H1 (cell line): ENCODE results near the gene TOM1L2. TPM values are rescaled to one million over a fixed set of nuclear protein-coding genes. Genes with fewer than 3 reads are reported as not detected.

Source experiments
- CTCF ChIA-PET: fragments of 300-600 bp; sonication (Branson Sonifier 250); formaldehyde crosslinking; loops from one replicate; lab custom pipeline; 2021; ENCODE audit not compliant: partially characterized antibody; lab: Charles Lee
- POLR2A ChIA-PET: fragments of 300-600 bp; sonication (Branson Sonifier 250); formaldehyde crosslinking; loops from one replicate; lab custom pipeline; 2021; ENCODE audit warnings: inconsistent platforms; ENCODE audit not compliant: partially characterized antibody; lab: Charles Lee
- DNase-seq, 2 experiments: peaks; one replicate each; pipeline versions ENCODE4 v3.0.0 to v3.0.0-alpha.2; 2010 to 2022; ENCODE audit warnings: low spot score in 2 of 2, low read depth in 1 of 2, mixed read lengths in 1 of 2
- FAIRE-seq: peaks from 2 replicates; lab custom pipeline; 2011; peaks lifted over from hg19 to GRCh38; lab: Jason Lieb, UNC
- H2AFZ ChIP-seq: 2 replicates; pipeline ENCODE4 v1.8.1; 2012; ENCODE audit warnings: low read length, inconsistent platforms
- H2AK5ac ChIP-seq: 2 replicates; pipeline ENCODE4 v1.6.1; 2013; ENCODE audit warnings: low read depth, low read length
- H2BK120ac ChIP-seq: replicated peaks from 2 replicates; pipeline ENCODE3; 2013; ENCODE audit warnings: low read depth, low read length, inconsistent platforms
- H2BK12ac ChIP-seq: 2 replicates; pipeline ENCODE4 v1.6.1; 2013; ENCODE audit warnings: low read depth, low read length
- H2BK15ac ChIP-seq: 2 replicates; pipeline ENCODE4 v1.6.1; 2013; ENCODE audit warnings: low read length
- H2BK20ac ChIP-seq: 2 replicates; pipeline ENCODE4 v1.6.1; 2013; ENCODE audit warnings: low read length
- H2BK5ac ChIP-seq: 2 replicates; pipeline ENCODE4 v1.6.1; 2013; ENCODE audit warnings: low read depth, low read length
- H3K14ac ChIP-seq: 2 replicates; pipeline ENCODE4 v1.6.1; 2013; ENCODE audit warnings: inconsistent platforms; ENCODE audit not compliant: insufficient read length
- H3K18ac ChIP-seq: 2 replicates; pipeline ENCODE4 v1.6.1; 2013; ENCODE audit warnings: low read length; ENCODE audit errors: extremely low read depth
- H3K23ac ChIP-seq: 2 replicates; pipeline ENCODE4 v1.6.1; 2013; ENCODE audit warnings: inconsistent platforms; ENCODE audit not compliant: insufficient read length
- H3K23me2 ChIP-seq: 2 replicates; pipeline ENCODE4 v1.6.1; 2013; ENCODE audit warnings: low read depth, low read length
- H3K27ac ChIP-seq: 2 replicates; pipeline ENCODE4 v1.6.1; 2011; ENCODE audit warnings: low read depth, low read length, inconsistent platforms
- H3K27me3 ChIP-seq, 4 experiments: replicated peaks in 1 of 4; 1 replicate in 1 of 4; 2 replicates in 3 of 4; pipeline versions ENCODE4 v1.6.1 to v1.8.1; 2011 to 2013; ENCODE audit warnings: low read length in 3 of 4, mild to moderate bottlenecking in 3 of 4, inconsistent platforms in 2 of 4, mixed read lengths in 2 of 4, moderate library complexity in 1 of 4; ENCODE audit not compliant: control insufficient read depth in 3 of 4, insufficient read depth in 3 of 4; ENCODE audit errors: extremely low read depth in 1 of 4
- H3K36me3 ChIP-seq, 4 experiments: 2 replicates each; pipeline versions ENCODE4 v1.6.1 to v1.8.1; 2011 to 2013; ENCODE audit warnings: mild to moderate bottlenecking in 4 of 4, low read length in 3 of 4, moderate library complexity in 2 of 4, control low read depth in 1 of 4, inconsistent platforms in 1 of 4; ENCODE audit not compliant: insufficient read depth in 4 of 4, control insufficient read depth in 2 of 4
- H3K4ac ChIP-seq: replicated peaks from 2 replicates; pipeline ENCODE3; 2013; ENCODE audit warnings: low read length, low read depth, mixed read lengths, inconsistent platforms; ENCODE audit not compliant: insufficient read length
- H3K4me1 ChIP-seq, 4 experiments: replicated peaks in 1 of 4; 1 replicate in 1 of 4; 2 replicates in 3 of 4; pipeline versions ENCODE4 v1.6.1 to v1.8.1; 2011 to 2013; ENCODE audit warnings: low read length in 3 of 4, inconsistent platforms in 2 of 4, mixed read lengths in 1 of 4; ENCODE audit not compliant: insufficient read depth in 4 of 4, control insufficient read depth in 3 of 4
- H3K4me2 ChIP-seq, 2 experiments: 2 replicates each; pipeline versions ENCODE4 v1.6.1 to v1.8.1; 2011 to 2013; ENCODE audit warnings: low read depth in 2 of 2, low read length in 2 of 2, control low read depth in 1 of 2, inconsistent platforms in 1 of 2, mild to moderate bottlenecking in 1 of 2; ENCODE audit not compliant: insufficient read depth in 1 of 2
- H3K4me3 ChIP-seq, 4 experiments: fragments of 200-600, 300-600 bp in 1 of 4; sonication (generic), shearing (Covaris generic), sonication (Bioruptor Twin) in 1 of 4; 2 replicates each; pipeline versions ENCODE4 v1.5.1 to v1.8.1; 2011 to 2016; ENCODE audit warnings: low read length in 4 of 4, low read depth in 3 of 4, control low read depth in 2 of 4, inconsistent platforms in 2 of 4, mild to moderate bottlenecking in 2 of 4, mixed read lengths in 1 of 4, moderate library complexity in 1 of 4; ENCODE audit not compliant: insufficient read depth in 2 of 4; ENCODE audit errors: extremely low read depth in 1 of 4
- H3K56ac ChIP-seq: replicated peaks from 2 replicates; pipeline ENCODE3; 2013; ENCODE audit warnings: low read depth, mild to moderate bottlenecking, mixed read lengths, low read length, inconsistent platforms; ENCODE audit not compliant: insufficient read length
- H3K79me1 ChIP-seq: 2 replicates; pipeline ENCODE4 v1.6.1; 2013; ENCODE audit warnings: low read depth, low read length, control low read depth
- H3K79me2 ChIP-seq, 2 experiments: 2 replicates each; pipeline versions ENCODE4 v1.6.1 to v1.8.1; 2012 to 2013; ENCODE audit warnings: low read length in 2 of 2, mild to moderate bottlenecking in 2 of 2, inconsistent platforms in 1 of 2; ENCODE audit not compliant: insufficient read depth in 2 of 2, control insufficient read depth in 1 of 2
- H3K9ac ChIP-seq, 4 experiments: replicated peaks in 1 of 4; 1 replicate in 1 of 4; 2 replicates in 3 of 4; pipeline versions ENCODE4 v1.6.1 to v1.8.1; 2011 to 2013; ENCODE audit warnings: low read depth in 3 of 4, low read length in 3 of 4, control low read depth in 2 of 4, mild to moderate bottlenecking in 2 of 4, moderate library complexity in 2 of 4, inconsistent platforms in 1 of 4; ENCODE audit errors: extremely low read depth in 1 of 4
- H3K9me3 ChIP-seq, 2 experiments: 2 replicates each; pipeline versions ENCODE4 v1.6.1 to v1.8.1; 2012 to 2013; ENCODE audit warnings: mild to moderate bottlenecking in 2 of 2, moderate library complexity in 2 of 2, control low read depth in 1 of 2, inconsistent platforms in 1 of 2, low read depth in 1 of 2, low read length in 1 of 2, mixed read lengths in 1 of 2; ENCODE audit not compliant: insufficient read depth in 2 of 2
- H4K20me1 ChIP-seq, 2 experiments: replicated peaks in 1 of 2; 2 replicates each; pipeline versions ENCODE3 to v1.8.1; 2011 to 2013; ENCODE audit warnings: inconsistent platforms in 2 of 2, low read length in 2 of 2, mild to moderate bottlenecking in 1 of 2; ENCODE audit not compliant: insufficient read depth in 2 of 2, control insufficient read depth in 1 of 2
- H4K5ac ChIP-seq: 2 replicates; pipeline ENCODE4 v1.6.1; 2013; ENCODE audit warnings: low read length, low read depth, mixed read lengths, inconsistent platforms; ENCODE audit not compliant: insufficient read length
- H4K8ac ChIP-seq: 2 replicates; pipeline ENCODE4 v1.8.0; 2013; ENCODE audit warnings: mild to moderate bottlenecking, moderate library complexity, low read length, inconsistent platforms; ENCODE audit not compliant: insufficient read depth; ENCODE audit errors: extremely low read depth
- H4K91ac ChIP-seq: replicated peaks from 2 replicates; pipeline ENCODE3; 2013; ENCODE audit warnings: low read length, mixed read lengths, inconsistent platforms; ENCODE audit not compliant: insufficient read length
- BACH1 ChIP-seq: IDR thresholded peaks from 2 replicates; pipeline ENCODE4 v1.6.1; 2012; ENCODE audit warnings: low read length, improper control_type of control experiment
- CREB1 ChIP-seq: IDR thresholded peaks from 2 replicates; pipeline ENCODE4 v1.6.1; 2012; ENCODE audit warnings: inconsistent platforms
- EGR1 ChIP-seq: IDR thresholded peaks from 2 replicates; pipeline ENCODE4 v1.6.1; 2011; ENCODE audit warnings: low read depth, low read length, borderline replicate concordance
- EP300 ChIP-seq, 2 experiments: IDR thresholded peaks; 1 replicate in 1 of 2; 2 replicates in 1 of 2; pipeline ENCODE4 v1.6.1; 2011 to 2012; ENCODE audit warnings: low read depth in 2 of 2, low read length in 2 of 2, mild to moderate bottlenecking in 2 of 2, borderline replicate concordance in 1 of 2, inconsistent platforms in 1 of 2, moderate library complexity in 1 of 2
- GTF2F1 ChIP-seq: IDR thresholded peaks from 2 replicates; pipeline ENCODE4 v1.6.1; 2012; ENCODE audit warnings: low read depth, low read length, improper control_type of control experiment, borderline replicate concordance
- KDM4A ChIP-seq: IDR thresholded peaks from one replicate; pipeline ENCODE4 v1.7.1; 2012; ENCODE audit warnings: low read depth, mild to moderate bottlenecking, moderate library complexity, low read length, inconsistent platforms; ENCODE audit not compliant: severe bottlenecking
- PHF8 ChIP-seq: fragments of 200-600 bp; sonication (generic); conservative IDR thresholded peaks from 2 replicates; pipeline ENCODE4 v1.7.1; 2012; ENCODE audit warnings: low read depth, mild to moderate bottlenecking, inconsistent platforms, low read length, moderate library complexity
- RAD21 ChIP-seq, 2 experiments: IDR thresholded peaks in 1 of 2; conservative IDR thresholded peaks in 1 of 2; 2 replicates each; pipeline ENCODE4 v1.6.1; 2011; ENCODE audit warnings: low read depth in 2 of 2, low read length in 2 of 2, improper control_type of control experiment in 1 of 2, inconsistent platforms in 1 of 2, mild to moderate bottlenecking in 1 of 2, moderate library complexity in 1 of 2
- SIN3A ChIP-seq, 2 experiments: IDR thresholded peaks in 1 of 2; conservative IDR thresholded peaks in 1 of 2; 2 replicates each; pipeline ENCODE4 v1.6.1; 2011 to 2012; ENCODE audit warnings: low read length in 2 of 2, improper control_type of control experiment in 1 of 2, low read depth in 1 of 2, mild to moderate bottlenecking in 1 of 2
- SIX5 ChIP-seq: IDR thresholded peaks from 2 replicates; pipeline ENCODE4 v1.6.1; 2011; ENCODE audit warnings: mild to moderate bottlenecking, low read depth, low read length
- TCF12 ChIP-seq: IDR thresholded peaks from 2 replicates; pipeline ENCODE4 v1.6.1; 2011; ENCODE audit warnings: low read depth, mild to moderate bottlenecking, low read length
- ZNF274 ChIP-seq: IDR thresholded peaks from 2 replicates; pipeline ENCODE4 v1.7.0; 2012; ENCODE audit warnings: low read length, borderline replicate concordance; ENCODE audit errors: extremely low read depth
- WGBS, 2 experiments: shearing (Covaris generic) in 1 of 2; methylation state at CpG; one replicate each; pipeline versions ENCODE4 v1.1.6 to v1.1.7; 2013 to 2015; ENCODE audit warnings: low lambda C conversion rate in 2 of 2, mixed read lengths in 2 of 2, inconsistent platforms in 1 of 2, low coverage in 1 of 2, missing lambda C conversion rate in 1 of 2; ENCODE audit not compliant: insufficient replicate concordance in 2 of 2, insufficient coverage in 1 of 2, insufficient read length in 1 of 2; ENCODE audit errors: extremely low coverage in 1 of 2, missing lambda C conversion rate in 1 of 2; 5-methylcytosine and 5-hydroxymethylcytosine counted together
- polyA plus RNA-seq, 7 experiments: library from polyadenylated mRNA; depleted of rRNA in 3 of 7; stranded (reverse) in 5 of 7; unstranded in 2 of 7; fragments of >200 nt in 5 of 7; fragments of 200-250 nt in 2 of 7; gene quantifications; 1 replicate in 5 of 7; 2 replicates in 1 of 7; 4 replicates in 1 of 7; pipeline versions ENCODE4 v1.2.1 to v1.2.3, GENCODE V29; 2011 to 2013; ENCODE audit warnings: missing spikeins in 2 of 7, mixed read lengths in 2 of 7
- total RNA-seq: library from RNA; stranded (reverse); fragmentation: NEBNext Ultra II Directional; extraction: Animal tissue kit (Norgen Biotek cat#: 25700); gene quantifications from 2 replicates; pipeline ENCODE4 v1.2.1, GENCODE V29; 2021
- TF ChIP-seq, protein P1 (sequence below): IDR thresholded peaks from 2 replicates; pipeline ENCODE4 v1.6.1; 2011; ENCODE audit warnings: low read length, improper control_type of control experiment

The TOM1L2 gene
- total and polyA plus RNA-seq, 2 of the 8 experiments (the other 6 are each of a cell fraction or from before 2014, with no cell fraction given), result 2.0 to 3.4 TPM

- no peak overlapping the region for H3K4me2 ChIP-seq
- DNase-seq (no peak), FAIRE-seq (no peak)
- no peak overlapping the region for H2BK12ac ChIP-seq
- H3K14ac ChIP-seq, result no peak overlapping the region
- H4K20me1 ChIP-seq, result no peaks in the 10 kb centered on the region
- no peaks in the 10 kb centered on the region for H3K23me2 ChIP-seq
- no peaks in the 10 kb centered on the region for H3K27me3 ChIP-seq
- H3K9ac ChIP-seq, result no peak overlapping the region; a peak in 1 of 7 replicates
- H3K23ac ChIP-seq, result no peak overlapping the region
- whole genome bisulfite sequencing, 2 experiments, result 93% methylated on average over 5 of the region's 5 CpGs; no CpG with 5 or more reads in 1 of the 2 experiments
- no peak overlapping the region for H2BK5ac ChIP-seq
- H2AFZ ChIP-seq, result no peak overlapping the region
- no peak overlapping the region for H4K91ac ChIP-seq
- no peak overlapping the region for H3K4me3 ChIP-seq
- no peaks in the 10 kb centered on the region for H3K79me1 ChIP-seq
- ChIA-PET CTCF (interaction anchor here (0.7 to 1.7 kb wide), 5 partner anchors 10 to 254 kb away, joined by 3 to 5 read pairs (median 3); no protein-coding TSS in a partner anchor), POLR2A (no interaction called here)
- H2AK5ac ChIP-seq, result no peak overlapping the region
- H4K8ac ChIP-seq, result no peak overlapping the region
- H3K18ac ChIP-seq, result no peak overlapping the region
- H3K56ac ChIP-seq, result no peak overlapping the region
- H2BK20ac ChIP-seq, result no peak overlapping the region
- H4K5ac ChIP-seq, result no peak overlapping the region
- H3K4me1 ChIP-seq, result peaks cover 0 to 5% (median 2%) of the 10 kb centered on the region in 4 experiments; a peak in 4 of 7 replicates
- H3K79me2 ChIP-seq, result no peaks in the 10 kb centered on the region
- no peak overlapping the region for H2BK120ac ChIP-seq
- no peak overlapping the region for H2BK15ac ChIP-seq
- H3K27ac ChIP-seq, result no peak overlapping the region
- H3K4ac ChIP-seq, result no peak overlapping the region
- no peaks in the 10 kb centered on the region for H3K36me3 ChIP-seq
- H3K9me3 ChIP-seq, result no peaks in the 10 kb centered on the region
- TF ChIP-seq RAD21 (IDR thresholded peaks at IDR 0.05 in 1 of 2, conservative IDR thresholded peaks at IDR 0.05 in 1 of 2; ENCODE audit: low read depth in 2 of 2, low read length in 2 of 2) (no peak), BACH1 (no peak), TCF12 (no peak), CREB1 (no peak), KDM4A (no peak), PHF8 (no peak), SIN3A (conservative IDR thresholded peaks at IDR 0.05 in 1 of 2, IDR thresholded peaks at IDR 0.05 in 1 of 2; ENCODE audit: low read depth in 1 of 2, low read length in 2 of 2) (no peak), ZNF274 (no peak), SIX5 (no peak), EP300 (IDR thresholded peaks at IDR 0.05; ENCODE audit: borderline replicate concordance in 1 of 2, low read depth in 2 of 2, low read length in 2 of 2) (no peak), EGR1 (no peak), GTF2F1 (no peak)
- TF ChIP-seq, protein P1, sequence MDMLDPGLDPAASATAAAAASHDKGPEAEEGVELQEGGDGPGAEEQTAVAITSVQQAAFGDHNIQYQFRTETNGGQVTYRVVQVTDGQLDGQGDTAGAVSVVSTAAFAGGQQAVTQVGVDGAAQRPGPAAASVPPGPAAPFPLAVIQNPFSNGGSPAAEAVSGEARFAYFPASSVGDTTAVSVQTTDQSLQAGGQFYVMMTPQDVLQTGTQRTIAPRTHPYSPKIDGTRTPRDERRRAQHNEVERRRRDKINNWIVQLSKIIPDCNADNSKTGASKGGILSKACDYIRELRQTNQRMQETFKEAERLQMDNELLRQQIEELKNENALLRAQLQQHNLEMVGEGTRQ, result no peak
Observed at GRCh38 chr17:17937958-17938357, 34.2 kb downstream of the TOM1L2 start.
